GM12873 (cell line): ENCODE results near the gene INPP4B.

Experiments used
- CTCF ChIP-seq: IDR thresholded peaks from 2 replicates; pipeline ENCODE4 v1.5.1; 2012; ENCODE audit warnings: low read depth, mild to moderate bottlenecking, moderate library complexity, low read length, control low read depth; ENCODE audit not compliant: insufficient read depth; ENCODE audit errors: missing control alignments

INPP4B gene

GRCh38 chr4:142528433-142528832 lies 317.7 kb downstream of the INPP4B start:
- no peak for TF ChIP-seq CTCF

DNA sequence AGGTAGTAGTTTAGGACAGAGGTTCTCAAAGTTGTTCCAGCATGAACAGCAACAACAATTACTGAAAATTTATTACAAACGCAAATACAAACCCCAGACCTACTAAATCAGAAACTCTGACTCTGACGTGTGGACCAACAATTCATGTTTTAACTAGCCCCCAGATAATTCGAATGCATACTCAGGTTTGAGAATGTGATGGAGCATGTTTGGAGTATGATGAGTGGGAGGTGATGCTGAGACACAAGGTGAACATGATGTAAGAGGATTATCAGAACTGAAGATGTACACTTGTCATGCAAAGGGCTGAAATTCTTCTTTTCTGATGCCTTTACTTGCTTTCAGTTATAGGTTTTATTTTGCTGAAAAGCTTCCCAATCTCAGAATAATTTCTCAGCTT lies 323.0 kb downstream of the INPP4B start:
- TF ChIP-seq CTCF, result no peak

- no peak for TF ChIP-seq CTCF
Observed at GRCh38 chr4:142519342-142519741, 326.8 kb downstream of the INPP4B start.

DNA sequence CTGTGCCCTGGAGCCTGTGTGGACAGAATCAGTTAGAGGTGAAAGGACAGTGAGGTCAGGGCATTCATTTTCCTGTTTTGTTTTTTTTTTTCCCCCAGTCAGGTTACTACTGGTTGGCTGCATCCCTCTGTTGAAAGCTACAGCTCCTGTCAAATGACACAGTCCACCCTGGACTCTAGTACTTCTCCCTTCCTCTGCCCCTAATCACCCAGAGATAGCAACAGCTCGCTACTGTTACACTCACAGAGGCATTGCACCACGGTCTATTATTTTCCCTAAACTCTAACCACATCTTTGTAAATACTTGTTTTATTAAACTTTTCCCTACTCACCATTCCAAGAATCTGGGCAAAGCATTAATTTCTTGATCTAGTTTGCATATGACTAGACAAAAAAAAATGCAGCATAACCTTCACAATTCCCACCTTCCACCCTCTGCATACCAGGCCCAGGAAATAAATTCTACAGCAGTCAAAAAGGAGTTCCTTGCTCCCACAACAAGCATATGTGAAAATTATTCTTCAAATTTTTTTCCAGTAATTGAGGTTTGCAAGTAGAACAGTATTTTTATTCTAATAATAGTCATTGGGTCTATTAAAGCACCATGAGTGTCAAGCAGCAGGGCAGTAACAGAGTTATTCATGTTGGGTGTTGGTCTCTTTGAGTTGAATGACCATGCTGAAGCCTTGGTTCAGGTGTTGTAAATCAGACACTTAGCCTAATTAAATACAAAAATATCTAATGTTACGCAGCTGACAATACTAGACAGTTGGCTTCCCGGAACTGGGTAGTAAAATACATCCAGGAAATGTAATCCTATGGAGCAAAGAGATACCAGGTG lies 329.2 kb downstream of the INPP4B start:
- no peak for TF ChIP-seq CTCF

- TF ChIP-seq CTCF, result no peak
Observed at GRCh38 chr4:142512161-142512560, 333.9 kb downstream of the INPP4B start.

GRCh38 chr4:142509881-142510280 lies 336.2 kb downstream of the INPP4B start:
- no peak for TF ChIP-seq CTCF

GRCh38 chr4:142500966-142501365 lies 345.1 kb downstream of the INPP4B start:
- no peak for TF ChIP-seq CTCF
